ENCODE results near the gene ETV6. TPM values are rescaled to one million over a fixed set of nuclear protein-coding genes. Genes with fewer than 3 reads are reported as not detected.
A peak's percentile ranks its signal among the peaks of the same experiment; 100 is the strongest.

Gene ETV6
- total and polyA plus RNA-seq, 9 of the 15 experiments (the other 6 are each of a cell fraction or from before 2014, with no cell fraction given), result 0.81 to 12.7 (median 4.1) TPM

DNA sequence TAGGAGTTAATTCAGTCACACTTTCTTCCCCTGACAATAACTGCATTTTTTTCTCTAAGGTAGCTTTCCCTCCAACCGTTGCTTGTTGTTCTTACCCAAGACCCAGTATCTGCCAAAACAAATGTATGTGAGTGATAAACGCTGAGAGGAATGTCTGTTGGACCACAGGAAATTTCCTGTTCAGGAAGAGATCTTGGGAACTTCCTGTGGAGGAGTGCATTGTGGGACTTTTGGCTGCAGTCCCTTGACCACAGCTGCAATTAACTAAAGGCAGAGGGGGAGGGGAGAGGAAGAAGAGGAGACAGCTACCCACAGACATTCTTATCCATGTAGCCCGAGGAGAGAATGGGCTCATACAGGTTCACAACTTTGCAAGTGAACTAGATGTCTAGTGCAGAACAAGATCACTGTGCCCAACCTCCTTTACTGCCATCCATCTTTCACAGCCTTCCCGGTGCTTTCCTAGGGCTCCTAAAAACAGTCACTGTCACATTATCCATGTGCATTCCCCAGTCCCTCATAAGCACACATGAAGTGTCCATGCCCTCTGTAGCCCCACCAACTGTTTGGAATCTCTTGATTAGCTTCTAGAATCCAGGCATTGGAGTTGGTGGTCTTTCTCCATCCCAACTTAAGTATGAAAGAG, 149.5 kb downstream of the ETV6 start (continued):
- TF ChIP-seq MLLT1 (IDR thresholded peaks at IDR 0.05) (peak in 1 of 2 experiments; percentile 43; a peak in 1 of 4 replicates), RHOXF2B (CRISPR knock-in tag; conservative IDR thresholded peaks at IDR 0.05) (no peak), FOXJ2 (tag; IDR thresholded peaks at IDR 0.05) (no peak), RNF2 (IDR thresholded peaks at IDR 0.05) (peak; percentile 100), HSF4 (CRISPR knock-in tag; IDR thresholded peaks at IDR 0.05; ENCODE audit: borderline replicate concordance) (no peak), ZNF583 (CRISPR knock-in tag; IDR thresholded peaks at IDR 0.05) (no peak), PYGO2 (tag; IDR thresholded peaks at IDR 0.05) (no peak), ZNF77 (CRISPR knock-in tag; IDR thresholded peaks at IDR 0.05) (no peak), KAT7 (CRISPR knock-in tag; IDR thresholded peaks at IDR 0.05; ENCODE audit: borderline replicate concordance) (no peak), BCL6 (CRISPR knock-in tag; IDR thresholded peaks at IDR 0.05) (no peak), ILF3 (IDR thresholded peaks at IDR 0.05; ENCODE audit: borderline replicate concordance) (no peak), JUNB (CRISPR knock-in tag; conservative IDR thresholded peaks at IDR 0.05) (no peak)
- TF ChIP-seq, protein P1, sequence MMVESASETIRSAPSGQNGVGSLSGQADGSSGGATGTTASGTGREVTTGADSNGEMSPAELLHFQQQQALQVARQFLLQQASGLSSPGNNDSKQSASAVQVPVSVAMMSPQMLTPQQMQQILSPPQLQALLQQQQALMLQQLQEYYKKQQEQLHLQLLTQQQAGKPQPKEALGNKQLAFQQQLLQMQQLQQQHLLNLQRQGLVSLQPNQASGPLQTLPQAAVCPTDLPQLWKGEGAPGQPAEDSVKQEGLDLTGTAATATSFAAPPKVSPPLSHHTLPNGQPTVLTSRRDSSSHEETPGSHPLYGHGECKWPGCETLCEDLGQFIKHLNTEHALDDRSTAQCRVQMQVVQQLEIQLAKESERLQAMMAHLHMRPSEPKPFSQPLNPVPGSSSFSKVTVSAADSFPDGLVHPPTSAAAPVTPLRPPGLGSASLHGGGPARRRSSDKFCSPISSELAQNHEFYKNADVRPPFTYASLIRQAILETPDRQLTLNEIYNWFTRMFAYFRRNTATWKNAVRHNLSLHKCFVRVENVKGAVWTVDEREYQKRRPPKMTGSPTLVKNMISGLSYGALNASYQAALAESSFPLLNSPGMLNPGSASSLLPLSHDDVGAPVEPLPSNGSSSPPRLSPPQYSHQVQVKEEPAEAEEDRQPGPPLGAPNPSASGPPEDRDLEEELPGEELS (CRISPR knock-in tag; IDR thresholded peaks at IDR 0.05; ENCODE audit: borderline replicate concordance), result no peak
- TF ChIP-seq, protein P2, sequence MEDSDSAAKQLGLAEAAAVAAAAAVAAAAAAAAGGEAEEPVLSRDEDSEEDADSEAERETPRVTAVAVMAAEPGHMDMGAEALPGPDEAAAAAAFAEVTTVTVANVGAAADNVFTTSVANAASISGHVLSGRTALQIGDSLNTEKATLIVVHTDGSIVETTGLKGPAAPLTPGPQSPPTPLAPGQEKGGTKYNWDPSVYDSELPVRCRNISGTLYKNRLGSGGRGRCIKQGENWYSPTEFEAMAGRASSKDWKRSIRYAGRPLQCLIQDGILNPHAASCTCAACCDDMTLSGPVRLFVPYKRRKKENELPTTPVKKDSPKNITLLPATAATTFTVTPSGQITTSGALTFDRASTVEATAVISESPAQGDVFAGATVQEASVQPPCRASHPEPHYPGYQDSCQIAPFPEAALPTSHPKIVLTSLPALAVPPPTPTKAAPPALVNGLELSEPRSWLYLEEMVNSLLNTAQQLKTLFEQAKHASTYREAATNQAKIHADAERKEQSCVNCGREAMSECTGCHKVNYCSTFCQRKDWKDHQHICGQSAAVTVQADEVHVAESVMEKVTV (CRISPR knock-in tag; IDR thresholded peaks at IDR 0.05), result no peak
- TF ChIP-seq, protein P3, sequence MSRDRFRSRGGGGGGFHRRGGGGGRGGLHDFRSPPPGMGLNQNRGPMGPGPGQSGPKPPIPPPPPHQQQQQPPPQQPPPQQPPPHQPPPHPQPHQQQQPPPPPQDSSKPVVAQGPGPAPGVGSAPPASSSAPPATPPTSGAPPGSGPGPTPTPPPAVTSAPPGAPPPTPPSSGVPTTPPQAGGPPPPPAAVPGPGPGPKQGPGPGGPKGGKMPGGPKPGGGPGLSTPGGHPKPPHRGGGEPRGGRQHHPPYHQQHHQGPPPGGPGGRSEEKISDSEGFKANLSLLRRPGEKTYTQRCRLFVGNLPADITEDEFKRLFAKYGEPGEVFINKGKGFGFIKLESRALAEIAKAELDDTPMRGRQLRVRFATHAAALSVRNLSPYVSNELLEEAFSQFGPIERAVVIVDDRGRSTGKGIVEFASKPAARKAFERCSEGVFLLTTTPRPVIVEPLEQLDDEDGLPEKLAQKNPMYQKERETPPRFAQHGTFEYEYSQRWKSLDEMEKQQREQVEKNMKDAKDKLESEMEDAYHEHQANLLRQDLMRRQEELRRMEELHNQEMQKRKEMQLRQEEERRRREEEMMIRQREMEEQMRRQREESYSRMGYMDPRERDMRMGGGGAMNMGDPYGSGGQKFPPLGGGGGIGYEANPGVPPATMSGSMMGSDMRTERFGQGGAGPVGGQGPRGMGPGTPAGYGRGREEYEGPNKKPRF (IDR thresholded peaks at IDR 0.05; ENCODE audit: low read depth, low read length), result no peak
- TF ChIP-seq, protein P4, sequence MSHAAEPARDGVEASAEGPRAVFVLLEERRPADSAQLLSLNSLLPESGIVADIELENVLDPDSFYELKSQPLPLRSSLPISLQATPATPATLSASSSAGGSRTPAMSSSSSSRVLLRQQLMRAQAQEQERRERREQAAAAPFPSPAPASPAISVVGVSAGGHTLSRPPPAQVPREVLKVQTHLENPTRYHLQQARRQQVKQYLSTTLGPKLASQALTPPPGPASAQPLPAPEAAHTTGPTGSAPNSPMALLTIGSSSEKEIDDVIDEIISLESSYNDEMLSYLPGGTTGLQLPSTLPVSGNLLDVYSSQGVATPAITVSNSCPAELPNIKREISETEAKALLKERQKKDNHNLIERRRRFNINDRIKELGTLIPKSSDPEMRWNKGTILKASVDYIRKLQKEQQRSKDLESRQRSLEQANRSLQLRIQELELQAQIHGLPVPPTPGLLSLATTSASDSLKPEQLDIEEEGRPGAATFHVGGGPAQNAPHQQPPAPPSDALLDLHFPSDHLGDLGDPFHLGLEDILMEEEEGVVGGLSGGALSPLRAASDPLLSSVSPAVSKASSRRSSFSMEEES (CRISPR knock-in tag; IDR thresholded peaks at IDR 0.05), result no peak
- TF ChIP-seq, protein P5, sequence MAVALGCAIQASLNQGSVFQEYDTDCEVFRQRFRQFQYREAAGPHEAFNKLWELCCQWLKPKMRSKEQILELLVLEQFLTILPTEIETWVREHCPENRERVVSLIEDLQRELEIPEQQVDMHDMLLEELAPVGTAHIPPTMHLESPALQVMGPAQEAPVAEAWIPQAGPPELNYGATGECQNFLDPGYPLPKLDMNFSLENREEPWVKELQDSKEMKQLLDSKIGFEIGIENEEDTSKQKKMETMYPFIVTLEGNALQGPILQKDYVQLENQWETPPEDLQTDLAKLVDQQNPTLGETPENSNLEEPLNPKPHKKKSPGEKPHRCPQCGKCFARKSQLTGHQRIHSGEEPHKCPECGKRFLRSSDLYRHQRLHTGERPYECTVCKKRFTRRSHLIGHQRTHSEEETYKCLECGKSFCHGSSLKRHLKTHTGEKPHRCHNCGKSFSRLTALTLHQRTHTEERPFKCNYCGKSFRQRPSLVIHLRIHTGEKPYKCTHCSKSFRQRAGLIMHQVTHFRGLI (CRISPR knock-in tag; IDR thresholded peaks at IDR 0.05), result no peak
